Peyer's patch (tissue), 4 donors: ENCODE results near the gene PPM1L.

Source experiments
- POLR2A ChIP-seq, 2 donors: fragments of 450-650 bp; IDR thresholded peaks; one replicate each; pipeline ENCODE4 v1.5.1; 2017; ENCODE audit warnings: antibody characterized with exemption in 2 of 2, mild to moderate bottlenecking in 2 of 2, moderate library complexity in 2 of 2
- TF ChIP-seq, protein P1 (sequence below), 6 experiments: fragments of 450-650 bp in 4 of 6; fragments of 200-600 bp in 2 of 6; sonication (generic) in 1 of 6; IDR thresholded peaks; one replicate each; pipeline ENCODE4 v1.5.1; 2017 to 2019; ENCODE audit warnings: antibody characterized with exemption in 6 of 6, mild to moderate bottlenecking in 3 of 6, moderate library complexity in 1 of 6

DNA sequence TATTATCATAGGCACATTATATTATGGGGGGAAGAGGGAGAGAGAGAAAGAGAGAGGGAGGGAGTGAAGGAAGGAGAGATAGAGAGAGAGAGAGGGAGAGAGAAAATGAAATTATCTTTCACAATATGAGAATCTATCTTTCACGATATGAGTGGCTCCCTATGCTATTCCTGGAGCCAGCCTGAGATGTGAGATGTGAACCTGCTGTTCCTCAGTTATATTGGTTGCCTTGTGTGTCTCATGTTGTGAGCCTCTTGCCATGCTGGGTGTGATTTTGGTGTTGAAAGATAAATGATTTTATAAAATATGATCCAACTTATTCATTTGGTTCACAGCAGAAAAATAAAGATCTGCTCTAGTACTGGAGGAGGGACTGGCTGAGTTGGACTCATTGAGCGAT, 148.7 kb downstream of the PPM1L start:
- TF ChIP-seq POLR2A (IDR thresholded peaks at IDR 0.05): no peak
- TF ChIP-seq, protein P1, sequence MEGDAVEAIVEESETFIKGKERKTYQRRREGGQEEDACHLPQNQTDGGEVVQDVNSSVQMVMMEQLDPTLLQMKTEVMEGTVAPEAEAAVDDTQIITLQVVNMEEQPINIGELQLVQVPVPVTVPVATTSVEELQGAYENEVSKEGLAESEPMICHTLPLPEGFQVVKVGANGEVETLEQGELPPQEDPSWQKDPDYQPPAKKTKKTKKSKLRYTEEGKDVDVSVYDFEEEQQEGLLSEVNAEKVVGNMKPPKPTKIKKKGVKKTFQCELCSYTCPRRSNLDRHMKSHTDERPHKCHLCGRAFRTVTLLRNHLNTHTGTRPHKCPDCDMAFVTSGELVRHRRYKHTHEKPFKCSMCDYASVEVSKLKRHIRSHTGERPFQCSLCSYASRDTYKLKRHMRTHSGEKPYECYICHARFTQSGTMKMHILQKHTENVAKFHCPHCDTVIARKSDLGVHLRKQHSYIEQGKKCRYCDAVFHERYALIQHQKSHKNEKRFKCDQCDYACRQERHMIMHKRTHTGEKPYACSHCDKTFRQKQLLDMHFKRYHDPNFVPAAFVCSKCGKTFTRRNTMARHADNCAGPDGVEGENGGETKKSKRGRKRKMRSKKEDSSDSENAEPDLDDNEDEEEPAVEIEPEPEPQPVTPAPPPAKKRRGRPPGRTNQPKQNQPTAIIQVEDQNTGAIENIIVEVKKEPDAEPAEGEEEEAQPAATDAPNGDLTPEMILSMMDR (IDR thresholded peaks at IDR 0.05): no peak
